SK-N-MC (cell line): ENCODE measurements around the gene LENEP.

ENCODE experiments used
- DNase-seq: peaks from one replicate; pipeline ENCODE4 v3.0.0-alpha.2; 2011; ENCODE audit warnings: low read depth, low spot score
- H3K27ac ChIP-seq: fragments of 200-600 bp; sonication (generic); 2 replicates; pipeline ENCODE4 v1.5.1; 2016; ENCODE audit warnings: mixed run types
- H3K36me3 ChIP-seq: fragments of 200-600 bp; sonication (generic); 2 replicates; pipeline ENCODE4 v1.6.1; 2017; ENCODE audit warnings: antibody characterized with exemption, low read length, mixed read lengths; ENCODE audit not compliant: insufficient read depth
- H3K4me3 ChIP-seq: fragments of 200-600 bp; sonication (generic); 2 replicates; pipeline ENCODE4 v1.5.1; 2016
- H3K9ac ChIP-seq: fragments of 200-600 bp; sonication (generic); 2 replicates; pipeline ENCODE4 v1.8.0; 2017; ENCODE audit warnings: mixed run types, mixed read lengths; ENCODE audit not compliant: insufficient read length
- H3K9me3 ChIP-seq: fragments of 200-600 bp; sonication (generic); 2 replicates; pipeline ENCODE4 v1.6.1; 2017; ENCODE audit warnings: low read depth, mild to moderate bottlenecking, antibody characterized with exemption, low read length, moderate library complexity, mixed read lengths
- EZH2 ChIP-seq: fragments of 200-600 bp; sonication (generic); IDR thresholded peaks from one replicate; pipeline ENCODE4 v1.6.1; 2017; ENCODE audit warnings: antibody characterized with exemption
- FOXP2 ChIP-seq: optimal IDR thresholded peaks from 2 replicates; pipeline ENCODE3; 2011; ENCODE audit warnings: mild to moderate bottlenecking, moderate library complexity; ENCODE audit not compliant: insufficient read depth; ENCODE audit errors: extremely low read length, control extremely low read depth
- POLR2AphosphoS5 ChIP-seq: IDR thresholded peaks from 2 replicates; pipeline ENCODE4 v1.6.1; 2012; ENCODE audit warnings: mild to moderate bottlenecking, low read depth, low read length, borderline replicate concordance

The LENEP gene

DNA sequence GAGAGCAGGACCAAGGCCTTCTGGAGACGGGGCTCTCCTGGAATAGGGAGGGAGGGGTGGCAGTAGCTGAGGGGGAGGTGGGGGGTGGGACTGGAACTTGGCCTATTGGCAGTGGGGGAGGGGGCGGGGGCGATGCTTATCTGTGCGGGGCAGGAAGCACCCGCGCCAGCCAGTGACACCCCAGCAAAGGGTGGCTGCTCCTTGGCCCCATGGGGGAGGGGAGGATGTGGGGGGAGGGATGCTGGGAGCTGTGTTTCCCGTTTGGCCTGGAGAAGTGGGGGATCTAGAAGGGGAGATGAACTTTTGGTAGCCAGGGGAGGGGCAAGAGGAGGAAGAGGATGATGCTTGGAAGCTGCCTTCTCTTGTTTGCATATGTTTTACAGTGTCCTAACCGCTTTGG is 20.2 kb downstream of the LENEP start:
- H3K27ac ChIP-seq, result no peak overlapping the region
- H3K9ac ChIP-seq, result no peak overlapping the region
- no peaks in the 10 kb centered on the region for H3K9me3 ChIP-seq
- no peak for DNase-seq
- peaks cover 10% of the 10 kb centered on the region; the same call in 1 of the 2 replicates for H3K36me3 ChIP-seq
- no peak for TF ChIP-seq FOXP2
- TF ChIP-seq POLR2AphosphoS5, result no peak
- TF ChIP-seq EZH2, result no peak
- H3K4me3 ChIP-seq, result no peak overlapping the region

DNA sequence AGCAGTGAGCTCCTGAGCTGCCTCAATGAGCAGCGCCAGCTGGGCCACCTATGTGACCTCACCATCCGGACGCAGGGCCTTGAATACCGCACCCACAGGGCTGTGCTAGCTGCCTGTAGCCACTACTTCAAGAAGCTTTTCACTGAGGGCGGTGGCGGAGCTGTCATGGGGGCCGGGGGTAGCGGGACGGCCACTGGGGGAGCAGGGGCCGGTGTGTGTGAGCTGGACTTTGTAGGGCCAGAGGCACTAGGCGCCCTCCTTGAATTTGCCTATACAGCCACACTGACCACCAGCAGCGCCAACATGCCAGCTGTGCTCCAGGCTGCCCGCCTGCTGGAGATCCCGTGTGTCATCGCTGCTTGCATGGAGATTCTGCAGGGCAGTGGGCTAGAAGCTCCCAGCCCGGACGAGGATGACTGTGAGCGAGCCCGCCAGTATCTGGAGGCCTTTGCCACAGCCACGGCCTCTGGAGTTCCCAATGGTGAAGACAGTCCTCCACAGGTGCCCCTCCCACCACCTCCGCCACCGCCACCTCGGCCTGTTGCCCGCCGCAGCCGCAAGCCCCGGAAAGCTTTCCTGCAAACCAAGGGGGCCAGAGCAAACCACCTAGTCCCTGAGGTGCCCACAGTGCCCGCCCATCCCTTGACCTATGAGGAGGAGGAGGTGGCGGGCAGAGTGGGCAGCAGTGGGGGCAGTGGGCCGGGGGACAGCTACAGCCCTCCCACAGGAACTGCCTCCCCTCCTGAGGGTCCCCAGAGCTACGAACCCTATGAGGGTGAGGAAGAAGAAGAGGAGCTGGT is 21.5 kb downstream of the LENEP start:
- H3K9me3 ChIP-seq, result no peaks in the 10 kb centered on the region
- peaks cover 10% of the 10 kb centered on the region; the same call in 1 of the 2 replicates for H3K36me3 ChIP-seq
- H3K27ac ChIP-seq, result no peak overlapping the region
- no peak for TF ChIP-seq EZH2
- TF ChIP-seq POLR2AphosphoS5, result no peak
- no peak for TF ChIP-seq FOXP2
- H3K4me3 ChIP-seq, result no peak overlapping the region
- no peak for DNase-seq
- H3K9ac ChIP-seq, result no peak overlapping the region

DNA sequence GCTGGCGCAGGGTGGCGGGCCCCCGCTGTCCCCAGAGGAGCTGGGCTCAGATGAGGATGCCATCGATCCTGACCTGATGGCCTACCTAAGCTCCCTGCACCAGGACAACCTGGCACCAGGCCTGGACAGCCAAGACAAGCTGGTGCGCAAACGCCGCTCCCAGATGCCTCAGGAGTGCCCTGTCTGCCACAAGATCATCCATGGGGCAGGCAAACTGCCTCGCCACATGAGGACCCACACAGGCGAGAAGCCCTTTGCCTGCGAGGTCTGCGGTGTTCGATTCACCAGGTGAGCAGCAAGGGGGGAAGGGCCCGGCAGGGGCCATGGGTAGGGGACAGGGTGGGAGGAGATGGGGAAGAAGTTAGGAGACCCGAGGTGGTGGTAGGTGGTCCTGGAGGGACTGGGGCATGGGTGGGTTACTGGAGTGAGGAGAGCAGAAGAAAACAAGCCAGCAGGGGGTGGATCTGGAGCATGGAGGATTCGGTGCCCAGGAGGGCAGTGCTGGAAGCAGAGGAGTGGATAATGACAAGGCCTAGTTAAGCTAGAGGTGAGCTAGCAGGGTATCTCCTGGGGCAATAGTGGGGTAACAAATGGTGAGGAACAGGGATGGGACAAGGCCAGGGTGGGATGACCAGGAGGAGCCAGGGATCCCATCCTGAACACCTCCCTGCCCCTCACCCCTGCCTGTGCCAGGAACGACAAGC is 22.3 kb downstream of the LENEP start:
- H3K27ac ChIP-seq, result peak overlapping the region; percentile 21; the same call in 1 of the 2 replicates
- no peak for TF ChIP-seq POLR2AphosphoS5
- TF ChIP-seq FOXP2, result no peak
- no peak for TF ChIP-seq EZH2
- no peak overlapping the region for H3K9ac ChIP-seq
- H3K9me3 ChIP-seq, result no peaks in the 10 kb centered on the region
- H3K4me3 ChIP-seq, result no peak overlapping the region
- peaks cover 10% of the 10 kb centered on the region; the same call in 1 of the 2 replicates for H3K36me3 ChIP-seq
- DNase-seq, result no peak

DNA sequence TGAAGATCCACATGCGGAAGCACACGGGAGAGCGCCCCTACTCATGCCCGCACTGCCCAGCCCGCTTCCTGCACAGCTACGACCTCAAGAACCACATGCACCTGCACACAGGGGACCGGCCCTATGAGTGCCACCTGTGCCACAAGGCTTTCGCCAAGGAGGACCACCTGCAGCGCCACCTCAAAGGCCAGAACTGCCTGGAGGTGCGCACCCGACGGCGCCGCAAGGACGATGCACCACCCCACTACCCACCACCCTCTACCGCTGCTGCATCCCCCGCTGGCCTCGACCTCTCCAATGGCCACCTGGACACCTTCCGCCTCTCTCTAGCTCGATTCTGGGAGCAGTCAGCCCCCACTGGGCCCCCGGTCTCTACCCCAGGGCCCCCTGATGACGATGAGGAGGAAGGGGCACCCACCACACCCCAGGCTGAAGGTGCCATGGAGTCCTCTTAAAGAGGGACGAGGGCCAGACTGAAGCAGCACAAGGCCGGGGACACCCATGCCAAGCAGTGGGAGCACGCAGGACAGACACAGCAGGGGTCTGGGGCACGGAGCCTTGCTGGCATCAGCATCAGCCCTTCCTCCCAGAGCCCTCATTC is 22.9 kb downstream of the LENEP start:
- Histone ChIP-seq H3K27ac (peak overlapping the region; percentile 66), H3K4me3 (peak overlapping the region; percentile 83), H3K9ac (no peak overlapping the region), H3K36me3 (peaks cover 10% of the 10 kb centered on the region; the same call in 1 of the 2 replicates), H3K9me3 (no peaks in the 10 kb centered on the region)
- DNase-seq, result no peak
- no peak for TF ChIP-seq FOXP2
- no peak for TF ChIP-seq POLR2AphosphoS5
- TF ChIP-seq EZH2, result no peak

DNA sequence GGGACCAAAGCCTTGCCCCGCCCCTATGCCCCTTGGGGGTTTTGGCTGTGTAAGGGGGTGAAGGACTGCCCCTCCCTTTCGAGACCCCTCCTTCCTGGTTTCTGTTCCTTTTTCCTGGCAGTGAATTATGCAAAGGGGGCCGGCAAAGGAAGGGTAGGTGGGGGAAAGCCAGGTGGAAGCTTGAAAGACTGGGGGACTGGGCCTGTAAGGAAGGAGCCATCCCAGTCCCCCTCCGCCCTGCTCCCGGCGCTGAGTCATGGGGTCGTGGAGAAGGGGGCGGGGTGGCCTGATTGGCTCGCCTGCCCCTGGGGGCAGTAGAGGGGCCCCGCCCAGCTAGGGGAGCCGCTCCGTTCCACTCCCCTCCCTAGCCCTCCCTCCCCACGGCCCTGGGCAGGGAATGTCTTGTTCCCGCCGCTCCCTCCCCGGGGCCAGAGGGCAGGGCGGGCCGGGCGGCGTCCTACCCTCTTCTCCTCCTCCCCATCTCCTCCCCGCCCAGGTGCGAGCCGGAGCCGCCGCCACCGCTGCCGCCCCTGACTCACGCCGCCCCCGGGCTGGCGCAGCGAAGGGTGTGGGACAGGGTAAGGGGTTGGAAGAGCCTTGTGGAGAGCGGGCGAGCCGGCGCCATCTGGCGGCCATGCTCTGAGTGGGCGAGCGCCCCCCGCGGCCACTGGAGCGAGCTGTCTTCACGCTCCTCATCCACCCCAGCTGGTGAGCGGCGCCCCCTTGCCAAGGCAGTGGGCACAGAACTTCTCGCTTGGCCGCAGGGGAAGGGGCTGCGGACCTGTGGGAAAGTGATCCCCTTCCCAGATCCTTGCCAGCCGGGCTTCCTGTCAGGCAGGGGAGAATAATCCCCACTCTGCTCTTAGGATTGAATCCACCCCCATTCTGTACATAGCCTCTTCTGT is 23.9 kb downstream of the LENEP start:
- H3K9me3 ChIP-seq, result no peaks in the 10 kb centered on the region
- peaks cover 10% of the 10 kb centered on the region; the same call in 1 of the 2 replicates for H3K36me3 ChIP-seq
- DNase-seq, result no peak
- H3K9ac ChIP-seq, result peak overlapping the region; percentile 67
- peak overlapping the region; percentile 83 for H3K4me3 ChIP-seq
- no peak for TF ChIP-seq FOXP2
- peak; percentile 70; the same call in 1 of the 2 replicates for TF ChIP-seq POLR2AphosphoS5
- H3K27ac ChIP-seq, result peak overlapping the region; percentile 66

DNA sequence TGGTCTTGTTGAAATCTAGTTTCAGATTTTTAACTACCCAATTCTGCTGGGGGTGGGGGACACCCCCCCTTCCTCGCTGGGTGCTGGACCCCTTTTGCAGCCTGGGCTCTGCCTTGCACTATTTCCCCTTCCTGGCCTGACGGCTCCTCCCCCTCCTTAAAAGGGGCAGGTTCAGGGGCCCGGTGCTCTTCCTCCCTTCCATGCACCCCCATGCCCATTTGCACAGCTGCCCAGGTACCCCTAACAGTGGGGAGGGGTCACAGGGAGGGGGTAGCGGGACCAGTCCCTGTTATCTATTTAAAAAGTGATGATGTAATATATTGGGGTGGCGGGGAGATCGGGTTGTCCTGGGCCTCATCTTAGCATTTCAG is 24.5 kb downstream of the LENEP start:
- Histone ChIP-seq H3K9me3 (no peaks in the 10 kb centered on the region), H3K27ac (no peak overlapping the region), H3K4me3 (peak overlapping the region; percentile 83), H3K9ac (peak overlapping the region; percentile 67), H3K36me3 (peaks cover 10% of the 10 kb centered on the region; the same call in 1 of the 2 replicates)
- DNase-seq, result no peak
- TF ChIP-seq EZH2 (no peak), FOXP2 (no peak), POLR2AphosphoS5 (no peak)

DNA sequence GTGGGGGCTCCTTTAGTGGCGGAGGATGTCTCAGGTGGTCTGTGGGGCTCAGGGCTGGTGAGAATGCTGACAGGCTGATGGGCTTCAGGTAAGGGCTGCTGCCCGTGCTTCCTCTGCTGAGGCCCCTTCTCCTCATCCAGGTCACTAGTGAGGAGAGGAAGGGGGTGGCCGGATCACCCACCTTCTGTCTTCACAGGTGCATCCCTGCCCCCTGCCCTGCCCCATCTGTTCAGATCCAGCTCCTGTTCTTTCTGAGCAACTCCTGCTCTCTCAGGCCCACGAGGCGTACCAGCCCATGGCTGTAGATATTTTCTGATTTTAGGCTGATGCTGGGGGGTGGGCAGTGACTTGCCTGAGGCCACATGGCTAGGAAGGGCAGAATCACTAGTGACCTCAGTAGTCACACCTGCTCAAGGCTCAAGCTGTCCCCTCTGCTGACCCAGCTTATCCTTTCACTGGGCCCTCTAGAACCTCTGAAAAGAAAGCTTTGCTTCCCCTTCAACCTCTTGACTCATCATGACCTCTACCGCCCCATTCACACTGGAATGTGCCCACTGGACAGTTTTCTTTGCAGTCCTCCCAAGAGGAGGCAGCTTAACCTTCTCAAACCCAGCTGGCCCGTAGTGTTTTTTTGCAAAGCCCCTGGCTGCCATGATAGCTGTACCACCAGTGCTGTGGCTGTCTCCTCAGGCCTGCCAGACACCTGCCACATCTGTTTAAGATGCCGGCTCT is 25.4 kb downstream of the LENEP start:
- Histone ChIP-seq H3K4me3 (no peak overlapping the region), H3K36me3 (peaks cover 10% of the 10 kb centered on the region; the same call in 1 of the 2 replicates), H3K27ac (no peak overlapping the region), H3K9ac (no peak overlapping the region), H3K9me3 (no peaks in the 10 kb centered on the region)
- DNase-seq, result no peak
- TF ChIP-seq POLR2AphosphoS5 (no peak), FOXP2 (no peak), EZH2 (no peak)
